ENCODE measurements around the gene TLE4.

DNA sequence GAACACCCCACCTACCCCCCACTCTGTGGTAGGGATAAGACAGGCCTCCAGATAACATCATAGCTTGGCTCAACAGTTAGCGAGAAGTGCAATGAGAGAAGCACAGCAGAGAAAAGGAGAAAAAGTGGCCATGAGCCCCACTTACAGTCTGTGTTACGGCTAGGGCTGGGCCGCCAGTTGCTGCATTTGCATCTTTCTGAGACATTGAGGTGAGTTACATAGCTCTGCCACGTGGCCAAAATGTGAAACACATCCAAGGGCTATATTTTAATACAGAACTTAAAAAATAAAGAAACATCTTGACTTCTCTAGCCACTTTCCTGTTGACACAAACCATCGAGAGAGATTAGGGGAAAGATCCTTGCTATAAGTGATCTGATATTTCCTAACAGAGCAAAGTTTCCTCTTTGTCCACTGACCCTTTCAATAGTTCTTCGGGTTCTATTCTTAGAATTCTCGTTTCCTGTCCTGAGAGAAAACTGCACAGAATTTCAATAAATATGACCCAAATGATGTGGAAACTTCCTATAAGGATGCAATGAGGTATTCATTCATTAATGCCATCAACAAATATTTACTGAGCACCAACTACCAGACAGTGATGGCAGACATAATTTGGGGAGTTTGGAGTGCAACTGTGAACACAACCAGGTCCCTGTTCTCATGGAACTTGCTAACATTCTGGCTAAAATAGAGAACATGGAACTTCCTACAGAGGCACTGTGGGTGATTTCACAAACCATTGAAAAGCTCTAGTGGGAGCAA, 3.2 kb upstream of the TLE4 start:
- TF ChIP-seq TAF1 (IDR thresholded peaks at IDR 0.05; ENCODE audit: borderline replicate concordance, low read depth, low read length) (no peak), YY1 (IDR thresholded peaks at IDR 0.05; ENCODE audit: low read depth) (no peak)
- TF ChIP-seq, protein P1, sequence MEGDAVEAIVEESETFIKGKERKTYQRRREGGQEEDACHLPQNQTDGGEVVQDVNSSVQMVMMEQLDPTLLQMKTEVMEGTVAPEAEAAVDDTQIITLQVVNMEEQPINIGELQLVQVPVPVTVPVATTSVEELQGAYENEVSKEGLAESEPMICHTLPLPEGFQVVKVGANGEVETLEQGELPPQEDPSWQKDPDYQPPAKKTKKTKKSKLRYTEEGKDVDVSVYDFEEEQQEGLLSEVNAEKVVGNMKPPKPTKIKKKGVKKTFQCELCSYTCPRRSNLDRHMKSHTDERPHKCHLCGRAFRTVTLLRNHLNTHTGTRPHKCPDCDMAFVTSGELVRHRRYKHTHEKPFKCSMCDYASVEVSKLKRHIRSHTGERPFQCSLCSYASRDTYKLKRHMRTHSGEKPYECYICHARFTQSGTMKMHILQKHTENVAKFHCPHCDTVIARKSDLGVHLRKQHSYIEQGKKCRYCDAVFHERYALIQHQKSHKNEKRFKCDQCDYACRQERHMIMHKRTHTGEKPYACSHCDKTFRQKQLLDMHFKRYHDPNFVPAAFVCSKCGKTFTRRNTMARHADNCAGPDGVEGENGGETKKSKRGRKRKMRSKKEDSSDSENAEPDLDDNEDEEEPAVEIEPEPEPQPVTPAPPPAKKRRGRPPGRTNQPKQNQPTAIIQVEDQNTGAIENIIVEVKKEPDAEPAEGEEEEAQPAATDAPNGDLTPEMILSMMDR (IDR thresholded peaks at IDR 0.05) = no peak
- TF ChIP-seq, protein P2, sequence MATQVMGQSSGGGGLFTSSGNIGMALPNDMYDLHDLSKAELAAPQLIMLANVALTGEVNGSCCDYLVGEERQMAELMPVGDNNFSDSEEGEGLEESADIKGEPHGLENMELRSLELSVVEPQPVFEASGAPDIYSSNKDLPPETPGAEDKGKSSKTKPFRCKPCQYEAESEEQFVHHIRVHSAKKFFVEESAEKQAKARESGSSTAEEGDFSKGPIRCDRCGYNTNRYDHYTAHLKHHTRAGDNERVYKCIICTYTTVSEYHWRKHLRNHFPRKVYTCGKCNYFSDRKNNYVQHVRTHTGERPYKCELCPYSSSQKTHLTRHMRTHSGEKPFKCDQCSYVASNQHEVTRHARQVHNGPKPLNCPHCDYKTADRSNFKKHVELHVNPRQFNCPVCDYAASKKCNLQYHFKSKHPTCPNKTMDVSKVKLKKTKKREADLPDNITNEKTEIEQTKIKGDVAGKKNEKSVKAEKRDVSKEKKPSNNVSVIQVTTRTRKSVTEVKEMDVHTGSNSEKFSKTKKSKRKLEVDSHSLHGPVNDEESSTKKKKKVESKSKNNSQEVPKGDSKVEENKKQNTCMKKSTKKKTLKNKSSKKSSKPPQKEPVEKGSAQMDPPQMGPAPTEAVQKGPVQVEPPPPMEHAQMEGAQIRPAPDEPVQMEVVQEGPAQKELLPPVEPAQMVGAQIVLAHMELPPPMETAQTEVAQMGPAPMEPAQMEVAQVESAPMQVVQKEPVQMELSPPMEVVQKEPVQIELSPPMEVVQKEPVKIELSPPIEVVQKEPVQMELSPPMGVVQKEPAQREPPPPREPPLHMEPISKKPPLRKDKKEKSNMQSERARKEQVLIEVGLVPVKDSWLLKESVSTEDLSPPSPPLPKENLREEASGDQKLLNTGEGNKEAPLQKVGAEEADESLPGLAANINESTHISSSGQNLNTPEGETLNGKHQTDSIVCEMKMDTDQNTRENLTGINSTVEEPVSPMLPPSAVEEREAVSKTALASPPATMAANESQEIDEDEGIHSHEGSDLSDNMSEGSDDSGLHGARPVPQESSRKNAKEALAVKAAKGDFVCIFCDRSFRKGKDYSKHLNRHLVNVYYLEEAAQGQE (IDR thresholded peaks at IDR 0.05; ENCODE audit: low read depth, low read length) = no peak

Measured in SK-N-SH (cell line).